Endothelial cell (in vitro differentiated cells): ENCODE data around the gene CD226. TPM values are rescaled to one million over a fixed set of nuclear protein-coding genes. Genes with fewer than 3 reads are reported as not detected.

Experiments
- DNase-seq: peaks from one replicate; pipeline ENCODE4 v3.0.0; 2021; ENCODE audit warnings: low spot score
- H3K27ac Mint-ChIP-seq: one replicate; pipeline ENCODE4 v1.8.0; 2021; ENCODE audit warnings: mixed read lengths, inconsistent platforms; ENCODE audit not compliant: unreplicated experiment
- H3K27me3 Mint-ChIP-seq: one replicate; pipeline ENCODE4 v1.8.0; 2021; ENCODE audit warnings: mild to moderate bottlenecking, moderate library complexity, mixed read lengths, inconsistent platforms; ENCODE audit not compliant: unreplicated experiment
- H3K36me3 Mint-ChIP-seq: one replicate; pipeline ENCODE4 v1.8.0; 2021; ENCODE audit warnings: mild to moderate bottlenecking, low read depth, mixed read lengths, inconsistent platforms; ENCODE audit not compliant: unreplicated experiment
- H3K4me1 Mint-ChIP-seq: one replicate; pipeline ENCODE4 v1.8.0; 2021; ENCODE audit warnings: mild to moderate bottlenecking, mixed read lengths, inconsistent platforms; ENCODE audit not compliant: unreplicated experiment
- H3K4me3 Mint-ChIP-seq: one replicate; pipeline ENCODE4 v1.8.0; 2021; ENCODE audit warnings: mild to moderate bottlenecking, mixed read lengths, inconsistent platforms; ENCODE audit not compliant: unreplicated experiment
- H3K9me3 Mint-ChIP-seq: one replicate; pipeline ENCODE4 v1.8.0; 2021; ENCODE audit warnings: mixed read lengths, inconsistent platforms; ENCODE audit not compliant: unreplicated experiment
- CTCF ChIP-seq: fragments of 200-600 bp; sonication (generic); IDR thresholded peaks from one replicate; pipeline ENCODE4 v1.5.0; 2021; ENCODE audit warnings: antibody characterized with exemption; ENCODE audit not compliant: unreplicated experiment
- total RNA-seq: library from RNA; stranded (reverse); fragmentation: NEBNext Ultra II Directional; extraction: Animal tissue kit (Norgen Biotek cat#: 25700); gene quantifications from one replicate; pipeline ENCODE4 v1.2.1, GENCODE V29; 2021; ENCODE audit not compliant: unreplicated experiment

The CD226 gene
- total RNA-seq, 1 donor from 2014 or later, result 0.80 TPM

- H3K9me3 Mint-ChIP-seq, result no peaks in the 10 kb centered on the region
- no peaks in the 10 kb centered on the region for H3K36me3 Mint-ChIP-seq
- H3K27ac Mint-ChIP-seq, result no peak overlapping the region
- H3K4me1 Mint-ChIP-seq, result no peaks in the 10 kb centered on the region
- no peak overlapping the region for H3K4me3 Mint-ChIP-seq
- no peak for TF ChIP-seq CTCF
- H3K27me3 Mint-ChIP-seq, result no peaks in the 10 kb centered on the region
- DNase-seq, result no peak
Measured at GRCh38 chr18:69830189-69830588, 117.5 kb downstream of the CD226 start.

DNA sequence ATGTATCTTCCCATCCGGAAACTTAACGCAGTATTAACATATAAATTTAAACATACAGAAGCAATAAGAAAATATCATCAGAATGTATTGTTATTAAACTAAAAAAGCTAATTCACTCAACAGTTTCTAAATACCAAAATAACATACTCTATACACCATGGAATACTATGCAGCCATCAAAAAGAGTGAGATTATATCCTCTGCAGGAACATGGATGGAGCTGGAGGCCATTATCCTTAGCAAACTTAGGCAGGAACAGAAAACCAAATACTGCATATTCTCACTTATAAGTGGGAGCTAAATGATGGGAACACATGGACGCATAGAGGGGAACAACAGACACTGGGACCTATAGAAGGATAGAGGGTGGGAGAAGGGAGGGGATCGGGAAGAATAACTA, 127.1 kb downstream of the CD226 start:
- no peak for TF ChIP-seq CTCF
- DNase-seq, result no peak
- no peaks in the 10 kb centered on the region for H3K27me3 Mint-ChIP-seq
- no peak overlapping the region for H3K4me3 Mint-ChIP-seq
- no peaks in the 10 kb centered on the region for H3K4me1 Mint-ChIP-seq
- H3K27ac Mint-ChIP-seq, result no peak overlapping the region
- H3K9me3 Mint-ChIP-seq, result no peaks in the 10 kb centered on the region
- no peaks in the 10 kb centered on the region for H3K36me3 Mint-ChIP-seq

- Mint-ChIP-seq H3K4me1 (no peaks in the 10 kb centered on the region), H3K27ac (no peak overlapping the region), H3K27me3 (peaks cover under 1% of the 10 kb centered on the region), H3K4me3 (no peak overlapping the region), H3K36me3 (no peaks in the 10 kb centered on the region), H3K9me3 (no peaks in the 10 kb centered on the region)
- TF ChIP-seq CTCF, result no peak
- DNase-seq, result no peak
Measured at GRCh38 chr18:69819460-69819859, 128.2 kb downstream of the CD226 start.

- H3K4me1 Mint-ChIP-seq, result no peaks in the 10 kb centered on the region
- H3K36me3 Mint-ChIP-seq, result no peaks in the 10 kb centered on the region
- no peak for TF ChIP-seq CTCF
- H3K27ac Mint-ChIP-seq, result no peak overlapping the region
- no peaks in the 10 kb centered on the region for H3K9me3 Mint-ChIP-seq
- H3K27me3 Mint-ChIP-seq, result peaks cover 2% of the 10 kb centered on the region
- no peak for DNase-seq
- H3K4me3 Mint-ChIP-seq, result no peak overlapping the region
Measured at GRCh38 chr18:69817335-69817940, 130.2 kb downstream of the CD226 start.

DNA sequence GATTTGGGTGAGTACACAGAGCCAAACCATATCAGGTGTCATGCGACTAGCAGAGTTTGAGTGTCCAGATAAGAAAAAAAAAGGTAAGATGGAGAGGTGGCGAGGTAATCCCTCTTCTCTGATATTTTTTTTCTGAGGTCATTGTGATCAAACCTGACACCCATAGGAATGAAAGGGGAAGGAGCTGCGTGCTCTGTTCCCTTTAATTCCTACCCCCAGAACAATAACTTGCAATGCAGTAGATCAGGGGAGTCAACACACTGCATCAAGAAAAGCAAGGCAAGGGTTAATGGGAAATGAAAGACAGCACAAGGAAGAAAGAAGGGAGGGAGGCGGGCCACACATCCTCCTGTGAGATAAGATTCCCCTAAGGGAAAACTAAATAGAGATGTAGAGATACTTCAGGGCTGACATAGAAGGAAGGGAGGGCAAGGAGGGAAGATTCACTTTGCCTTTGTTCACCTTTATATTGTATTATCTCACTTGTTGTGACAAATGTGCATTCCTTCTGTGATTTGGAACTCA, 132.8 kb downstream of the CD226 start:
- no peak for DNase-seq
- H3K36me3 Mint-ChIP-seq, result no peaks in the 10 kb centered on the region
- H3K27ac Mint-ChIP-seq, result no peak overlapping the region
- peaks cover 2% of the 10 kb centered on the region for H3K27me3 Mint-ChIP-seq
- no peak overlapping the region for H3K4me3 Mint-ChIP-seq
- H3K4me1 Mint-ChIP-seq, result no peaks in the 10 kb centered on the region
- H3K9me3 Mint-ChIP-seq, result no peaks in the 10 kb centered on the region
- TF ChIP-seq CTCF, result no peak
